Measurements from ENCODE around the gene IL36RN.
"Not testable (repeated sequence)": the region's sequence is repeated elsewhere in the genome, so short reads cannot be mapped to it uniquely, and the experiment has no call there.

The IL36RN gene

GRCh38 chr2:113075030-113075429 is 16.0 kb downstream of the IL36RN start:
- DNase-seq (ENCODE audit: low read depth): no peak

DNA sequence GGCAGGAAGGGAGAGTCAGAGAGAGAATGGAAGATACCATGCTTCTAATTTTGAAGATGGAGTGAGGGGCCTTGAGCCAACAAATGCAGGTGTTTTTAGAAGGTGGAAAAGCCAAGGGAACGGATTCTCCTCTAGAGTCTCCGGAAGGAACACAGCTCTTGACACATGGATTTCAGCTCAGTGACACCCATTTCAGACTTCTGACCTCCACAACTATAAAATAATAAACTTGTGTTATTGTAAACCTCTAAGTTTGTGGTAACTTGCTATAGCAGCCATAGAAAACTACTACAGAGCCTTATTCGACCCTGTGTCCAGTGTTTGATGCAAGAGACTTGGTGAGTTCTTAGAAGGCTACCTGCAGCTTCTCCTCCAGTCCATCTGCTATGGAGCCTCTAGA is 16.6 kb downstream of the IL36RN start:
- DNase-seq (ENCODE audit: low read depth): no peak

- no peak for DNase-seq (ENCODE audit: low read depth)
Observed at GRCh38 chr2:113076954-113077669, 18.1 kb downstream of the IL36RN start.

DNA sequence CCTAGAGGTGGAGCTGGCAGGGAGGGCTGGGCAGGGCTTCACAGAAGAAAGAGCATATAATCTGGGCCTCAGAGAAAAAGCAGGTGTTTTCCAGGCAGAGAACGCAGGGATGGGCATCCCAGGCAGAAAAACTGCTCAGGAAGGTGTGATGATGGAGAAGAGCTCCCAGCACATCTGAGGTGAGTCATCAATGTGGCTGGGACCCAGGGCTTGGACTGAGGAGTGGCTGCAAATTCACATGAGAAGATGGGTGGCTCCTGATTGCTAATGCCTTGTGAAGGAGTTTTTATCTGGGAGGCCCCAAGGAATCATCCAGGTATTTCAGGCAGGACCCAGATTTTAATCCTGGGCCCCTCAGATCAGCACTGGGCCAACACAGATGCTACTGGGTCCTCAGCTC is 18.9 kb downstream of the IL36RN start:
- DNase-seq (ENCODE audit: low read depth): peak; percentile 53

DNA sequence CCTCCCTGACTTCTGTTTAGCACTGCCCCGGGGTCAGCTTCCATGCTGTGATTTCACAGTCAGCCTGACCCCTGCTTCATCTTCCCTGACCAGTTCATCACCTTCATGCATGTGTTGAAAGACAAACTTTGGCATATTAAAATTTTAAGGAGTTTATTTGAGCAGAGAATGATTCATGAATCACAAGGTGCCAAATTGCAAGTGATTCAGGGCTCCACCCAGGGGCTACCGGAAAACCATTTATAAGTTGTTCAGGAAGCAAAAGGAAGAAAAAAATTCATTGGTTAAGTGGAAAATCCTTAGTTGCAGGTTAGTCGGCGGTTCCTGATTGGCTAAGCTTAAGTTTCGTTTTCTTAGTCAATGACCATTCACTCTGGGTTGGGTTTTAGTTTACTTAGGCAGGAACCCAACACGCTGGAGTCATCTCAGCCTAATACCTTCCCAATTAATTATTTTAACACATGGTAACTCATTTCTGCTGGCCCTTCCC is 19.4 kb downstream of the IL36RN start:
- peak; percentile 66 for DNase-seq (ENCODE audit: low read depth)

DNA sequence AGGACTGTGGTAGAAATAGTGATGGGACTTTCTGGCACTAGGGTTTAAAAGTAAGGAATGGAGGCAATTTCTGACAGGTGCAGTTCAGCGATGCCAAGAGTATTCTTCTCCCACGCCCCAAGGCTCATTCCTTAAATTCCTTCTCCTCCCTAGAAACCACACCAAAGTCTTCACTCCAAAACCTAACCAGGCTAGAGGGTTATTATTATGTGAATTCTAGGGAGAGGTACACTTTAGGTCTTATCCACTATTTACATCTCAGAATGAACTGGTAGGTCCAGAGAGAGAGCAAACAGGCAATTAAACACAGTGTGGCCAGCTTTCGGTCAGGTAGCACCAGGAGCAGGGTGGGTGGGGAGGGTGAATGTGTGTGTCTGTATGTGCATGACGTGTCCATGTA is 20.1 kb downstream of the IL36RN start:
- DNase-seq (ENCODE audit: low read depth): no peak

DNA sequence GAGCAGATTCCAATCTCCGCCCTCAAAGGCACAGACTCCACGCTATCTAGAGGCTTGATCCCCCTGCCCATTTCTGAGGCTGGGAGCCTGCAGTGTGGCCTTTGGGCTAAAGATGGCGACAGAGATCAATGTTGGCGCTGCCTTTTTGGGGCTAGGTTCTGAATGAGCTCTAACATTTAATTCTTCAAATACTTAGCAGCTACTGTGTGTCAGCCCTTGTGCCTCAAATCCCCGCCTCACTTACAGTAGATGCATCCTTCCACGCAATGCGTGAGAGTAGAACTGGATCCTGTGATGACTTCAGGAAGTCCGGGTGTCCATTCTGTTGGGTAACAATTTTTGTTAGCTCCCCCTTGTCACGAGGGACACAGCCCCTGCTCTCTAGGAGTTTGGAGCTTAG is 21.1 kb downstream of the IL36RN start:
- DNase-seq (ENCODE audit: low read depth): peak; percentile 40

GRCh38 chr2:113081488-113082210 is 22.7 kb downstream of the IL36RN start:
- no peak for DNase-seq (ENCODE audit: low read depth)

DNA sequence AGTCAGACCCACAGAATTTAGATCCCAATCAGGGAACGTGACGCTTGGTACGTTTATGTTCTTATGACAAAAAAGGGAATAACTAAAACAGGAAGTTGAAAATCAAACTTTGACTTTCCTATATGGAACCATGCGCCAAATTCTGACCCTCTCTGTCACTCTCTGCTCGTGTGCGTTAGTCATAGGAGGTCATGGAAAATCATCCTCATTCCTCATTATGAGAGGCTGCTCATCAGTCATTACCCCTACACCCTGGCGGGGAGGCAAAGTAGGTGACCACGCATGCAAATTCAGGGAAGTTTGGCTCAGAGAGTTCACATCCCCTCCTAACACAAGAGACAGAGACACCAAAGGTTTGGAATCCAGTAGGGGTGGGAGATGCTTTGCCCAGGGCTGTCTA is 24.3 kb downstream of the IL36RN start:
- no peak for DNase-seq (ENCODE audit: low read depth)

DNA sequence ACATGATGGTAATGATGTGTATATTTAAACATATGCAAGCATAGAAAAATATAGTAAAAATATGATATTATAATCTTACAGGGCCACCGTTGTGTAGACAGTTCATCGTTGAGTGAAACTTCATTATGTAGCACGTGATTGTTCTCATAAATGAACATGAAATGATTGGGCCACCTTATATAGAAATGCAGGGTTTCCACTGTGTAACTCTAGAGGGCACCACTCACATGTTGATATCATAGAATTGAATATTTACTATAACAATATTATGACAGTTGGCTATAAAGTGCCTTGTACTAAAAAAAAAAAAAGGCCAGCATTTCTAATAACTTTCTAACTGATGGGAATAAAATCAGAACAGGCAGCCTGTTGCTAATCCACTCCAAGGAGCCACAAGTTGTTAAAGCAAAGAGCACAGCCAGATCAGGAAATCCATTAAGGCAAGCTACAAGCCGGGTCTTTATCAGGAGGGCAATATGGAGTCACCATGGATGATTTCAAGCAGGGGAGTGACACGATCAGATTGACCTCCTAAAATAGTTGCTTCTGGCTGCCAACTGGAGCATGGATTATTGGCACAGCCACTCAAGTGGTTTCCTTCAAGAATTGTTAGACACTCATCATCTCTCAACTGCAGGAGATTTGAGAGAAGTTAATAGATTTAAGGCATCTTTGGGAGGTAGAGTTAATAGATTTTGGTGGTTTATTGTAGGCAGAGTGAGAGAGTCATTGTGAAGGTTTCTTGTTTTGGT is 25.4 kb downstream of the IL36RN start:
- peak; percentile 44 for DNase-seq (ENCODE audit: low read depth)

GRCh38 chr2:113085542-113085941 is 26.5 kb downstream of the IL36RN start:
- no peak for DNase-seq (ENCODE audit: low read depth)

- no peak for DNase-seq (ENCODE audit: low read depth)
Observed at GRCh38 chr2:113088213-113088992, 29.4 kb downstream of the IL36RN start.

DNA sequence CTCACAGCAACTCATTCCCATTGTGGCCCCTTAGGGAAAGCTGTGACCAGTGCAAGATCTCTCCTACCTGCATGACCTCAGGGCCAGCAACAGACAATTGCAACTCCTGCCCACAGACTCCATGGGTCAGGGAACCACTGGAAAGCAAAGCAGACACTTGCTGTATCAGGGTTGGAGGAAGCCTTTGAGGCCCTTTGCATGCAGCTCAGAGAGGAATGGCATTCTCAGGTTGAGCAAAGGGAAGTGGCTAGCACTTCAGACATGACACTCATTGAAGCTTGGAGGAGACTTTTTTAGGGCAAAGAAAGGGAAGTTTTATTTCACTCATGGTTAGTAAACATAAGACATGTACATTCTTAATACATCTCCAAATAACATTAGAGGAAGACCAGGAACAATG is 30.9 kb downstream of the IL36RN start:
- no peak for DNase-seq (ENCODE audit: low read depth)

GRCh38 chr2:113091231-113091896 is 32.4 kb downstream of the IL36RN start:
- no peak for DNase-seq (ENCODE audit: low read depth)

DNA sequence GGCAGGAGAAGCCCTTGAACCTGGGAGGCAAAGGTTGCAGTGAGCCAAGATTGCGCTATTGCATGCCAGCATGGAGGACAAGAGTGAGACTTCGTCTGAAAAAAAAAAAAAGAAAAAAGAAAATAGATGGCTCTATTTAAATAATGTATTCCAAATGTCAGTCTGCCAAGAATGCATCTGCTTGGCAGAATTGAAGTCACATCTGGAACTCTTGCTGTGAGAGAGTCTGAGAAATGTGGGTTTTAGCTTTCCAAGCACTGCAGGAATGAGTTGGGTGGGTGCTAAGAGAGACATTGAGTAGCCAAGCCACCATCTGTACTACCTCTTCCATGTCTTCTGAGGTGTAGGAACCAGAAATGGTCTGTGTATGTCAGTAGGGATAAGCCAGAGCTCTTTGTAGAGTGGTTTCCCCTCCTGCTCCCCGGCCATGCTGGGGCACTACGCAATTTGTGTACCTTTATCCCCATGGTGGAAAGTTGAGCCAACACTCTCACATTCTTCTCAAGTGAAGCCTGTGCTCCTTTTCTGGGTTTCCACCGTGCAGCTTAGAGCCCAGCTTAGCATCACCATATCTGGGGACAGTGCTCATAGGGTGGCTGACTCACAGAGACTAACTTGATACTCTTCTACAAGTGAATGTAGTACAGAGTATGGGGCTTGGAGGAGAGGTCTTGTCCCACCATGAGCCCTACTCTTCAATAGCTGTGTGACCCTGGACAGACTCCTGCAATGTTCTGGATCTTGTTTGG is 34.0 kb downstream of the IL36RN start:
- no peak for DNase-seq (ENCODE audit: low read depth)

DNA sequence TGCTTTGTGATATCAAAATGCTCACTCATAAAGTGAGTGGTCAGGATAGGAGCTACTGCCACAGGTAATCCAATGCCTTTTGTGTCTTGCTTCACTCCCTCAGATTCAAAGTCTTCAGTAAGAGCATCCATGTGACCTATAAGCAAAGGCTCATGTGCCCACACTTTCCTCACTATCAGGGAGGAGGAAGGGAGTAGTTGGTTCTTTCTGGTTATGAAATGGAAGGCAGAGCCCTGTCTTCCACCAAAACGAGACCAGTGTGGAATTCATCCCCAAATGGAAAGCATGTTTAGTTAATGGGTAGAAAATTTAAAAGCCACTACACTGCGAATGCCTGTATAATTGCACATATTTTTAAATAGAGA is 34.6 kb downstream of the IL36RN start:
- DNase-seq (ENCODE audit: low read depth): no peak

DNA sequence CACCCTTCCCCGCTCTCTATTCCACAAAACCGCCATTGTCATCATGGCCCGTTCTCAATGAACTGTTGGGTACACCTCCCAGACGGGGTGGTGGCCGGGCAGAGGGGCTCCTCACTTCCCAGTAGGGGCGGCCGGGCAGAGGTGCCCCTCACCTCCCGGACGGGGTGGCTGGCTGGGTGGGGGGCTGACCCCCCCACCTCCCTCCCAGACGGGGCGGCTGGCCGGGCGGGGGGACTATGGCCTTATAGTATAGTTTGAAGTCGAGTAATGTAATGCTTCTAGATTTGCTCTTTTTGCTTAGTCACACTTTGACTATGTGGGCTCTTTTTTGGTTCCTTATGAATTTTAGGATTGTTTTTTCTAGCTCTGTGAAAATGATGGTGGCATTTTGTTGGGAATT is 37.3 kb downstream of the IL36RN start:
- not testable (repeated sequence) for DNase-seq (ENCODE audit: low read depth)

DNA sequence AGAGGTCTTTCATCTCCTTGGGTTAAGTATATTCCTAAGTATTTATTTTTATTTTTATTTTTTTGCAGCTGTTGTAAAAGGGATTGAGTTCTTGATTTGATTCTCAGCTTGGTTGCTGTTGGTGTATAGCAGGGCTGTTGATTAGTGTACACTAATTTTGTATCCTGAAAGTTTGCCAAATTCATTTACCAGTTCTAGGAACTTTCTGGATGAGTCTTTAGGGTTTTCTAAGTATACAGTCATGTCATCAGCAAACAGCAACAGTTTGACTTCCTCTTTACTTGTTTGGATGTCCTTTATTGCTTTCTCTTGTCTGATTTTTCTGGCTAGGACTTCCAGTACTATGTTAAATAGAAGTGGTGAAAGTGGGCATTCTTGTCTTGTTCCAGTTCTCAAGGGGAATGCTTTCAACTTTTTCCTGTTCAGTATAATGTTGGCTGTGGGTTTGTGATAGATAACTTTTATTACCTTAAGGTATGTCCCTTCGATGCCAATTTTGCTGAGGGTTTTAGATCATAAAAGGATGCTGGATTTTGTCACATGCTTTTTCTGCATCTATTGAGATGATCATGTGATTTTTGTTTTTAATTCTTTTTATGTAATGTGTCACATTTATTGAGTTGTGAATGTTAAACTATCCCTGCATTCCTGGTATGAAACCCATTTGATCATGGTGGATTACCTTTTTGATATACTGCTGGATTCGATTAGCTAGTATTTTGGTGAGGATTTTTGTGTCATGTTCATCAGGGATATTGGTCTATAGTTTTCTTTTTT is 38.0 kb downstream of the IL36RN start:
- DNase-seq (ENCODE audit: low read depth): not testable (repeated sequence)

GRCh38 chr2:113098041-113098440 is 39.0 kb downstream of the IL36RN start:
- no peak for DNase-seq (ENCODE audit: low read depth)

DNA sequence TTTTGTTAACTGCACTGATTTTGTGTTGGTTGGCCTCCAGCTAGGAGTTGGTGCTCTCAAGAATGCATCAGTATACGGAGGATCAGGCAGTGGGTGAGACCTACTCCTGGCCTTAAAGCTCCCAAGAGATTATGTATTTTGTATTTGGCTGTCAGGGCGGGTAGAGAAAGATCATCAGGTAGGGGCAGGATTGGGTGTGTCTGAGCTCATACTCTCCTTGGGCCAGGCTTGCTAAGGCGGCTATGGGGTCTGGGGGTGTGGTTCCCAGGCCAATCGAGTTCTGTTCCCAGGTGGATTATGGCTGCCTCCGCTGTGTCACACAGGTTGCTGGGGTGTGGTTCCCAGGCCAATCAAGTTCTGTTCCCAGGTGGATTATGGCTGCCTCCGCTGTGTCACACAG is 39.5 kb downstream of the IL36RN start:
- DNase-seq (ENCODE audit: low read depth): no peak
